HL-60/S4 treated with retinoic acid at 250 ng/mL for 4 days and 3 days (cell line): Measurements from ENCODE around the gene CD44.

Source experiments
- in situ Hi-C: fragments of 300-500 bp; cut with MboI; formaldehyde crosslinking; loops from 2 replicates; pipeline ENCODE4 v1.7.0; 2022; ENCODE audit warnings: low sequenced_read_pairs

The CD44 gene

GRCh38 chr11:35155677-35156076, 16.7 kb downstream of the CD44 start:
- in situ Hi-C loops: no loop called here

- in situ Hi-C loops: no loop called here
Observed at GRCh38 chr11:35157814-35158700, 19.1 kb downstream of the CD44 start.

GRCh38 chr11:35158701-35159510, 19.9 kb downstream of the CD44 start:
- in situ Hi-C loops: no loop called here

GRCh38 chr11:35160246-35160824, 21.4 kb downstream of the CD44 start:
- in situ Hi-C loops: no loop called here

GRCh38 chr11:35160902-35161597, 22.1 kb downstream of the CD44 start:
- in situ Hi-C loops: no loop called here

- in situ Hi-C loops: no loop called here
Observed at GRCh38 chr11:35162745-35163144, 23.8 kb downstream of the CD44 start.

GRCh38 chr11:35163209-35163608, 24.2 kb downstream of the CD44 start:
- in situ Hi-C loops: no loop called here

GRCh38 chr11:35163702-35164496, 24.9 kb downstream of the CD44 start:
- in situ Hi-C loops: no loop called here

- in situ Hi-C loops: no loop called here
Observed at GRCh38 chr11:35165030-35165422, 26.1 kb downstream of the CD44 start.

- in situ Hi-C loops: no loop called here
Observed at GRCh38 chr11:35165423-35166368, 26.7 kb downstream of the CD44 start.

GRCh38 chr11:35166369-35167360, 27.7 kb downstream of the CD44 start:
- in situ Hi-C loops: no loop called here

GRCh38 chr11:35167426-35167954, 28.5 kb downstream of the CD44 start:
- in situ Hi-C loops: no loop called here

- in situ Hi-C loops: no loop called here
Observed at GRCh38 chr11:35168671-35169070, 29.7 kb downstream of the CD44 start.

GRCh38 chr11:35169112-35169511, 30.1 kb downstream of the CD44 start:
- in situ Hi-C loops: no loop called here

GRCh38 chr11:35169754-35170153, 30.8 kb downstream of the CD44 start:
- in situ Hi-C loops: no loop called here

- in situ Hi-C loops: no loop called here
Observed at GRCh38 chr11:35170503-35170902, 31.5 kb downstream of the CD44 start.

- in situ Hi-C loops: no loop called here
Observed at GRCh38 chr11:35171226-35171625, 32.3 kb downstream of the CD44 start.
